Prostate gland (tissue), 2 donors: Measurements from ENCODE around the gene IRX5. TPM values are rescaled to one million over a fixed set of nuclear protein-coding genes. Genes with fewer than 3 reads are reported as not detected.
A peak's percentile ranks its signal among the peaks of the same experiment; 100 is the strongest.

Experiments used
- DNase-seq: peaks from one replicate; pipeline ENCODE4 v3.0.0-alpha.2; 2019; ENCODE audit warnings: low spot score
- H3K27ac ChIP-seq, 2 donors: fragments of 200-600 bp; sonication (generic); 2 replicates each; pipeline ENCODE4 v1.5.1; 2017 to 2019
- H3K27me3 ChIP-seq: fragments of 200-600 bp; sonication (generic); replicated peaks from 2 replicates; pipeline ENCODE4 v1.5.1; 2019; ENCODE audit not compliant: insufficient read depth
- H3K36me3 ChIP-seq, 2 donors: fragments of 200-600 bp; sonication (generic); 1 replicate in 1 of 2; 2 replicates in 1 of 2; pipeline versions ENCODE4 v1.5.1 to v1.8.1; 2017 to 2019
- H3K4me1 ChIP-seq: fragments of 200-600 bp; sonication (generic); replicated peaks from 2 replicates; pipeline ENCODE4 v1.5.1; 2019
- H3K4me3 ChIP-seq, 2 donors: fragments of 200-600 bp; sonication (generic); 2 replicates each; pipeline ENCODE4 v1.5.1; 2017 to 2019
- H3K9me3 ChIP-seq: fragments of 200-600 bp; sonication (generic); 2 replicates; pipeline ENCODE4 v1.5.1; 2017
- POLR2A ChIP-seq: fragments of 450-650 bp; IDR thresholded peaks from one replicate; pipeline ENCODE4 v1.6.1; 2016; ENCODE audit warnings: antibody characterized with exemption, mild to moderate bottlenecking
- POLR2AphosphoS5 ChIP-seq: sonication (generic); formaldehyde crosslinking; IDR thresholded peaks from one replicate; pipeline ENCODE4 v1.6.1; 2017; ENCODE audit warnings: antibody characterized with exemption
- WGBS: methylation state at CpG from one replicate; pipeline ENCODE4 v1.1.5; 2018; 5-methylcytosine and 5-hydroxymethylcytosine counted together
- intact Hi-C: fragments of 100-400 bp; cut with DNase I; formaldehyde crosslinking; loops from one replicate; pipeline ENCODE4 v1.14.2; 2022
- total RNA-seq, 2 donors: library from RNA; depleted of rRNA; stranded (reverse); fragments of >200 nt; gene quantifications; one replicate each; pipeline ENCODE4 v1.1.0, GENCODE V29; 2016
- TF ChIP-seq, protein P1 (sequence below), 4 experiments: fragments of 200-600 bp in 2 of 4; fragments of 450-650 bp in 2 of 4; sonication (generic) in 2 of 4; IDR thresholded peaks; 1 replicate in 3 of 4; 2 replicates in 1 of 4; pipeline ENCODE4 v1.5.1; 2016 to 2019; ENCODE audit warnings: antibody characterized with exemption in 4 of 4, mild to moderate bottlenecking in 2 of 4, moderate library complexity in 2 of 4

Gene IRX5
- total RNA-seq, 2 donors from 2014 or later = 12.7 to 38.8 TPM

DNA sequence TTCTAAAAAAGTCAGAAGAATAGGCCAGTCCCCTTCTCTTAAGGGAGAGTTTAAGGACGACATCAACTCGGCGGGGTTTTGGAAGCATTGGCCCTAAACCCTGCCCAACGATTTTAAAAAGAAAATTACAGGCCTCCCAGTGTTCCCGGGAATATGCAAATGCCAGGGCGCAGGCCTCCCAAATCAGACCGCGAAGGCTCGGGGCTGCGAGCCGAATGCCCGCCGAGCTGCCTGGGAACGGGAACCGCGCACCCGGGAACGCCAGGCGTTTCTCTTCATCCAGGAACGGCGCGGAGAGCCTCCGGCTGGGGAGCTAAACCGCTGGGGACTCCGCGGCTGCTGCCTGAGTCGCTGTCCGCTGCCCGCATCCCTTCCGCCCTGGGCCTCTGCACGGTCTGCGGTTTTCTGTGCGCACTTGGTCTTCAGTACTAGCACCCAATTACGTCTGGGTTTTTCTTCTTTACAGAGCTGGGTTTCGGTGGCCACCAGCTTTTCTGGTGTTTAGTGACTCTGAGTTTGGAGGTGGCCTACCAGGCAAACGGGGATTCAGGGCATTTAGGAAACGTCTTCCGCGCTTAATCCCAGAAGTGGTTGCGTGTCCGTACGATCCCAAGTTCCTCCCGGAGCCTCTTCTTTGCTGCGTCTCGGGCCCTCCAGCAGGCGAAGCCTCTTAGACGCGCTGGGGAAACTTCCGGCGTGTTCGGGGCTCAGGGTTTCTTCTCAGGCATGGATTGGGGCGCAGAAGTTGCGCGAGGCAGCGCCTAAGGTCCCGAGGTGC, 5.7 kb downstream of the IRX5 start:
- no peaks in the 10 kb centered on the region for H3K4me1 ChIP-seq
- H3K4me3 ChIP-seq = peak overlapping the region; percentile 75 to 80
- WGBS = 9% methylated on average over 56 of the region's 56 CpGs
- H3K27ac ChIP-seq = peak overlapping the region; percentile 92 to 94
- TF ChIP-seq, protein P1, sequence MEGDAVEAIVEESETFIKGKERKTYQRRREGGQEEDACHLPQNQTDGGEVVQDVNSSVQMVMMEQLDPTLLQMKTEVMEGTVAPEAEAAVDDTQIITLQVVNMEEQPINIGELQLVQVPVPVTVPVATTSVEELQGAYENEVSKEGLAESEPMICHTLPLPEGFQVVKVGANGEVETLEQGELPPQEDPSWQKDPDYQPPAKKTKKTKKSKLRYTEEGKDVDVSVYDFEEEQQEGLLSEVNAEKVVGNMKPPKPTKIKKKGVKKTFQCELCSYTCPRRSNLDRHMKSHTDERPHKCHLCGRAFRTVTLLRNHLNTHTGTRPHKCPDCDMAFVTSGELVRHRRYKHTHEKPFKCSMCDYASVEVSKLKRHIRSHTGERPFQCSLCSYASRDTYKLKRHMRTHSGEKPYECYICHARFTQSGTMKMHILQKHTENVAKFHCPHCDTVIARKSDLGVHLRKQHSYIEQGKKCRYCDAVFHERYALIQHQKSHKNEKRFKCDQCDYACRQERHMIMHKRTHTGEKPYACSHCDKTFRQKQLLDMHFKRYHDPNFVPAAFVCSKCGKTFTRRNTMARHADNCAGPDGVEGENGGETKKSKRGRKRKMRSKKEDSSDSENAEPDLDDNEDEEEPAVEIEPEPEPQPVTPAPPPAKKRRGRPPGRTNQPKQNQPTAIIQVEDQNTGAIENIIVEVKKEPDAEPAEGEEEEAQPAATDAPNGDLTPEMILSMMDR (IDR thresholded peaks at IDR 0.05) = no peak
- TF ChIP-seq POLR2A (no peak), POLR2AphosphoS5 (no peak)
- H3K36me3 ChIP-seq = no peaks in the 10 kb centered on the region
- H3K9me3 ChIP-seq = no peaks in the 10 kb centered on the region
- intact Hi-C loops = loop anchor here (10.0 kb wide), 1 partner anchor 1032 kb away; no protein-coding TSS in a partner anchor
- H3K27me3 ChIP-seq = no peaks in the 10 kb centered on the region
- DNase-seq = peak; percentile 40

DNA sequence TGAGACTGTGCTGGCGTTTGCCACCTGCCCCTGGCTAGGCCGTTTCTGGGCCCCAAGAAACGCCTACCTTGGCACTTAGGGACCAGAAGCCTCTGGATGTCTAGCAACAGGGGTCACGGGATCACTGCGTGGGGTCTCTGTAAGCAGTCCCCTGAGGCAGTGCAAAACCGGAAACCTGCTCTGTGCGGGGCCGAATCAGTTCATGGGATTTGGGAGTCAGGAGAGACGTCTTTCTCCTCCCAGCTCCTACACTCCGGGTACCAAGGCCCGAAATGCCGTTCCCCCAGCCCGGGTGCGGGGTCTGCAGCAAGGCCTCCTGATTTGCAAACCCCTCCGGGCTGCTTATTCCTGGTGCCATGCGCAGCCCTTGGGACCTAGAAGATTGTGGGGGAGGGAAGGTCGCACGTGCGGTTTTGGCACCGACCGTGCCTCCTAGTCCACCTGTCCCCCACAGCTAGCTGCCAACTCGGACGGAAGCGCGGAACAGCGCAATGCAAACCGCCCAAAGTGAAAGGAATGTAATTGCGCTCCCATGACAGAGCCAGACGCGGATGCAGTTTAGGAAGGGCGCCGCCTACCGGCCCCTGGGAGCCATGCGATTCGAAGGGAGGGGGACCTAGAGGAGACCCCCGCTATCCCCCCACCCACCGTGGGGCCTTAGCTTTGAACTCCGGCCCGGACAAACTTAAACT, 6.5 kb downstream of the IRX5 start:
- H3K9me3 ChIP-seq = no peaks in the 10 kb centered on the region
- H3K27me3 ChIP-seq = no peaks in the 10 kb centered on the region
- H3K4me1 ChIP-seq = no peaks in the 10 kb centered on the region
- peak; percentile 84 for DNase-seq
- peak overlapping the region; percentile 75 to 80 for H3K4me3 ChIP-seq
- H3K36me3 ChIP-seq = no peaks in the 10 kb centered on the region
- H3K27ac ChIP-seq = peak overlapping the region; percentile 92 to 94
- intact Hi-C loops = loop anchor here (10.0 kb wide), 1 partner anchor 1032 kb away; no protein-coding TSS in a partner anchor
- 12% methylated on average over 39 of the region's 39 CpGs for WGBS
- TF ChIP-seq, protein P1 (IDR thresholded peaks at IDR 0.05) = peak; percentile 27 to 86 (median 83)
- TF ChIP-seq POLR2AphosphoS5 (peak; percentile 68), POLR2A (no peak)

DNA sequence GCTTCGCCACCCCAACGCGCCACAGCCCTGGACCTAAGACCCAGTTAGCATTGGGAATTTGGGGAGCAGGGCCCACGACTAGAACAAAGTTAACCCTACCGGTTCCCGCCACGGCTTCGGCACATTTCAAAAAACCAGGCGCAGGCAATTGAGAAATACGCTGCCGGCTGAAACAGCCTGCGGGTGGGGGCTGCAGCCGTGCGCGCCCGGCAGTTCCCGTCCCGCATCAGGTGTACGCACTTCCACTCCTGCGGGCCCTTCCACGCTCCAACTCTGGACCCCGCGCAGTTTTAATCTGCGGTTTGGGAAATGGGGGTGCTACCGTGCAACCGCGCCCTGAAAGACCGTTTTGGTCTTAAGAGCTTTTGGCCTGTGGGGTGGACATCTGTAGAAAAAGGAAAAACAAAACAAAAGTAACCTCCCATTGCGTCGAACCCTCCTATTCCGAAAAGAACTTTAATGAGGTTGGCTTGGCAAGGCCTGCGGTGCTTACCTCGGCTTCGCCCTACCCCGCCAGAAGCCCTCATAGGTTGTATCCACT, 7.1 kb downstream of the IRX5 start:
- H3K4me3 ChIP-seq = peak overlapping the region; percentile 75 to 80
- WGBS = 16% methylated on average over 35 of the region's 35 CpGs
- no peaks in the 10 kb centered on the region for H3K4me1 ChIP-seq
- no peaks in the 10 kb centered on the region for H3K9me3 ChIP-seq
- intact Hi-C loops = loop anchor here (10.0 kb wide), 1 partner anchor 1033 kb away; no protein-coding TSS in a partner anchor
- no peaks in the 10 kb centered on the region for H3K27me3 ChIP-seq
- no peaks in the 10 kb centered on the region for H3K36me3 ChIP-seq
- DNase-seq = no peak
- H3K27ac ChIP-seq = peak overlapping the region; percentile 92 to 94
- no peak for TF ChIP-seq POLR2AphosphoS5
- TF ChIP-seq, protein P1 (IDR thresholded peaks at IDR 0.05) = no peak
- TF ChIP-seq POLR2A = no peak

DNA sequence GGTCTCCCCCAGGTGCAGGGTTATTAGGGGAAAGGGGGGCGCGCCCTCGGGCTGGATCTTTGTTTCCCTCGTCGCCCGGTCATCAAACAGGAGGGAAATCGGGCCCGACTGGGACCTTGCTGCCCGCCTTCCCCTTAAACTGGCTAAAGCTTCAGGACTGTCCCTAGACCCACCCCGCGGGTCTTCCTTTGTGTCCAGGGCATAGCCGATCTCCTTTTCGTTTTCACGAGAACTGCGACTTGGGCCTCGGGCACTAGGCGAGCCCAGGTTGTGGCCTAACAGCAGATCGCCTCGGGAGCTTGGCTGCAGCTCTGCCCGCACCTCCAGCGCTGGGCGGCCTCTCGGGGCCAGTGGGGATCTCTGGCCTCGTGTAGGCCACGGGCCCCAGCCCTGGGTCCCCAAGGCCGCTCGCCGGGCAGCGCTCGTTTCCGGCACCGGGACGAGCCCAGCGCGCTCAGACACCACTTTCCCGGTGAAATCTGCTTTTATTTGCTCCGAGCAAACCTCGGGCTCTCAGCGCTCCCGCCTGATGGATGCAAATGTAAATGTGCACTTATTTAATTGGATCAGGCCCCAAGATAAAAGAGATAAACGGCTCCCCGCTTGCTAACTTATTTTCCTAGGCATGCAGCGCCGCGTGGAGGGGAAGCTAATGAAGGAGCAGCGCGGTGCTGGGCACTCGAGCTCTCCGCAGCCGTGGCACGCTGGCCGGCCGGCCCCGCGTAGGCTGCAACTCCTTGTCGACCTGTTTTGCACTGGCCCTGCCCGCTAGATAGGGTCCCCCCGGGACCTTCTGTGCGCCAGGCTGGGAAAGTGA, 7.8 kb downstream of the IRX5 start:
- peak; percentile 39 for TF ChIP-seq POLR2AphosphoS5
- TF ChIP-seq POLR2A = no peak
- TF ChIP-seq, protein P1 (IDR thresholded peaks at IDR 0.05) = peak in 2 of 4 experiments; percentile 13 to 36
- Histone ChIP-seq H3K27me3 (no peaks in the 10 kb centered on the region), H3K27ac (peak overlapping the region; percentile 92 to 94), H3K4me1 (no peaks in the 10 kb centered on the region), H3K9me3 (no peaks in the 10 kb centered on the region), H3K4me3 (peak overlapping the region; percentile 75 to 80), H3K36me3 (no peaks in the 10 kb centered on the region)
- DNase-seq = peak; percentile 54
- WGBS = 19% methylated on average over 57 of the region's 59 CpGs
- intact Hi-C loops = loop anchor here (10.0 kb wide), 1 partner anchor 1034 kb away; no protein-coding TSS in a partner anchor
